GM21825 (cell line): Measurements from ENCODE around the gene PPARGC1A.

Source experiments
- ATAC-seq: cut with Tn5 transposase; IDR thresholded peaks from one replicate; pipeline ENCODE4 v1.9.1; 2021; ENCODE audit warnings: mild to moderate bottlenecking, moderate library complexity; ENCODE audit not compliant: unreplicated experiment

Gene PPARGC1A

DNA sequence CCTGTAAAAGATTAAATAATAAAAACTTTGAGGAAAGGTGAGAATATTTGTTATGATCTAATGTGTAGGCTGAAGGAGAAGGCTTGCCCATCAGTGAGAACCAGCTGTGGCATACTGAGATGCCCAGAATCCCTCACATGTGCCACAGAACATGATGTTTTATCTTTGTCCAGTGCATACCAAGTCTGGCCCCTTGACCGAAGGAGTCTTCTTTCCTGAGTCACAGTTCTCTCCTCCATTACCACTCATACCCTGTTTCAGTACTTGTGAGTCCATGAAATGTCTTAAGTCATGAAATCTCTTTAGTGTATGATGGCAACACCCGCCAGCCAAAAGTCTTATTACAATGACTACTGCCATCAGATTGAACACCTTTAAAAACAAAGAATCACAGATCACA lies 42.7 kb downstream of the PPARGC1A start:
- ATAC-seq: no peak

DNA sequence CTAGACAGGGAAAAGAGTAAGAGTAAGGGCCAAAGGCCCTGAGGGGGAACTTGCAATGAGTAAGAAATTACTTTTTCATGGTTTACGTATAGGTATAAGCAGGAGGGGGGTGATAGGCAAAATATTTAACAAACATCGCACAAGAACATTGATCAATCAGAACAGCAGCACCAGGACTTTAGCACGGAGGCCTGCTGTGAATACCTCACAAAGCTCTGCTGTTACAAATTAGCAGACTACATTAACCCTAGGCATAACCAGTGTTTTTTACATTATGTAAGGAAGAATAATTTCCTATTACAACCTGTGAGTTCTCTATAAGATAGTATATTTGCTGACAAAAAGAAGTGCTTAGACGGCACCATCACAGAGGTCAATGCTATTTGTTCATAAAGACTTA lies 44.9 kb downstream of the PPARGC1A start:
- no peak for ATAC-seq

DNA sequence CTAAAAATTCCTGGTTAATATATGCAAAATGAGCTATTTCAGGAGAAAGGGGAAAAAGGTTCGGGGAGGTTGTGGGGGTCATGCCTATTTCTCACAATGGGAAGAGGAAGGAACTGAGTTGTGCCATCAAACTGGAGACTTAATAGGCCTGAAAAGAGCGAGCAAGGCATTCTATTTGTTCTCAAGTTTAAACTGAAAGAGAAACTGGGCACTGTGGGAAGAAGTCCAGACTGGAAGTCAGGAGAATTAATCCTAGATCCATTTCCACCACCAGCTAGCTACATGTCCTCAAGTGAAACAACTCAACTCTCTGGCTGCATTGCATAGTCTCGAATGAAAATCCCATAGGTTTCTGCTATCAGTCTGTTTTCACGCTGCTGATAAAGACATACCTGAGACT lies 50.6 kb downstream of the PPARGC1A start:
- ATAC-seq: no peak

DNA sequence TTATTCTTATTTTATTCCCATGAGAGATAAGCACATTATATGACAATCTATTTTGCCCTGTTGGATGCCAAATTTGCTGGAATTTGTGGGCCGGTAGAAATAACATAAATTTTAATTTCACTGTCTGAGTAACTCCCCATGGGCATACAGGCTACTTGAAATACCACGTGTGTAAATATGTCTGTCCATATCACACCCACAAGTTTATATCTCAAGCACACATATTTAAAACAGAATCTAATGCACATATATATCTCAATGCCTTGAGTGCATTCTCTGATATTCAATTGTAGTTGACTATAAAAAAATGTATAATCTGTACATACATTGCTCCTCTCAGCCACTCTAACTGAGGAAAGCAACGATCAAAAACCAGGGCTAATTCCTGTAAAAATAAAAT lies 51.2 kb downstream of the PPARGC1A start:
- no peak for ATAC-seq

DNA sequence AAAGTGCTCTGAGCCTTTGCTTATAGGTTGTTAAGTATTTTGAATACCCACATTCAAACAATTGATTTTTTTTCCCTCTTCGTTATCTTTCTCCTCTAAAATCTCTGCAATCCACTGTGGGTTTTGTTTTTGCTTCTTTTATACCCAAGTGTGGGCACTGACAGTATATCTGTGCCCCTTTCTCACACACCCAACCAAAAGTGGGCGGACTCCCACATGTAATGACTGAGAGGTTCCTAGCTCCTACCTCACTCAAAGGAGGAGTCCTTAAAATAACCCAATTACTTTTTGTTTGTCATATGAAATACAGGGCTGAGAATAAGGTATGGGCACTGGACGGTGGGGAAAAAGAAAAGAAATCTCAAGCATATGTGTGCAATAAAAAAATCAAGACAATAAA lies 51.7 kb downstream of the PPARGC1A start:
- no peak for ATAC-seq

DNA sequence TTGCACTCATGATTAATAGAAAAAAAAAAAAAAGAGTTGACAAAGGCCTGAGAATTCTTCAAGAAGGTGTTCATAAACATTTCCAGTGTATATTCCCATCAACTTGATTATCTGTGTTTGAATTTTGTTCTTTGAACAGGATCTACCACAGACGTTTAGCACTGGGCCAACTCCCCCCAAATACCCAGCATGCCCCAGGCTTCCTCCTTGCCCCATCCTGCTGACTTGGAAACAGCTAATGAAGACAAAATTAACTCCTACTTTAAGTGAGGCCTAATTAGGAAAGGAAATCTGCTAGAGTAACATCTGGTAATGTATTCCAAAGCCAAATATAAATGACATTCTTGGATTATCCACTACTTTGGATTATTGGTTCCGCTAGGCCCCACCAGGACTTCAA lies 52.5 kb downstream of the PPARGC1A start:
- ATAC-seq: no peak

DNA sequence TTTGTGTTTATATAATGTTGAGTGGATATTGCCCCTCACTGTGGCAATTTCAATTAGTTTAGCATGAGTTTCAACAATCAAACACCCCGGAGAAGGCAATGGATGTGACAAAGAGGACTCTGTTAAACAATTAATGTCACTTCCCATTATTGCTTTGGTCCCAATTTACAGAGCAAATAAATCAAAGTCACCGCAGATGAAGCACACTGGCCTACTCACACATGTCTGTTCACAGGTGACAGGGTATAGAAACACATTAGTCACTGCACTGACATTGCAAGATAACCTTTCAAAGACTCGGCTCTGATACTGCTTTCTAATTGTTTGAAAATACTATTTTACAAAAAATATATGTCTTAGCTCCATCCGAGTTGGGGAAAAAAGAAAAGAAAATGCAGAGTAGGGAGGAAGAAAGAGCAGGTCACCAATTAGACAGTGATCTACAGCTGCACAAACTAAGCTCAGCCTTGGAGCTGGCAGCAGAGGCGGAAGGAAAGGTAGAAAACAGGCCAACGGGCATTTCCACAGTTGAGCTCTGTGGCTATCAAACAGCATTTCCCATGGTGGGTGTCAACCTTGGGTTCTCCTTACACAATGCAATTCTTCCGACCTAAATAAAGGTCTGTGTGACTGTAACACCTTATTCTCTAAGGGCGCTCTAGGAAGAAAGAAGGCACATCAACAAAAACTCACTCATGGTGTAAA lies 53.9 kb downstream of the PPARGC1A start:
- no peak for ATAC-seq

DNA sequence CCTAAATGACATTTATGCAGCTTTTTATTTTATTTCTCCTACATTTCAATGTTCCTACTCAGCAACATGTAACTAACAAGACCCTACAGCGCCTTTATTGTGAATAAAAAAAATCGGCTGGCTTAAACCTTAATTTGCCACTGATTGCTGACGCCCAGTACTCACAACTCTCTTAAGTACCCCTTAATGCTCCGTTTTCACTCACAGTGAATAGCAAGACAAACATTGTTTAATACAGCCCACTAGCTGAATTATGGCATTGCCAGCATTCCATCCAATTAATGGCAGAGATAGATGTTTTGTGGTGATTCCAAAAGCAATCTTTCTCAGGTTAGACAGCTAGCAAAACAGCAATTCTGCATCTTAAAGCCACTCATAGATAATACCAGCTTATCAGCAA lies 61.1 kb downstream of the PPARGC1A start:
- ATAC-seq: no peak

DNA sequence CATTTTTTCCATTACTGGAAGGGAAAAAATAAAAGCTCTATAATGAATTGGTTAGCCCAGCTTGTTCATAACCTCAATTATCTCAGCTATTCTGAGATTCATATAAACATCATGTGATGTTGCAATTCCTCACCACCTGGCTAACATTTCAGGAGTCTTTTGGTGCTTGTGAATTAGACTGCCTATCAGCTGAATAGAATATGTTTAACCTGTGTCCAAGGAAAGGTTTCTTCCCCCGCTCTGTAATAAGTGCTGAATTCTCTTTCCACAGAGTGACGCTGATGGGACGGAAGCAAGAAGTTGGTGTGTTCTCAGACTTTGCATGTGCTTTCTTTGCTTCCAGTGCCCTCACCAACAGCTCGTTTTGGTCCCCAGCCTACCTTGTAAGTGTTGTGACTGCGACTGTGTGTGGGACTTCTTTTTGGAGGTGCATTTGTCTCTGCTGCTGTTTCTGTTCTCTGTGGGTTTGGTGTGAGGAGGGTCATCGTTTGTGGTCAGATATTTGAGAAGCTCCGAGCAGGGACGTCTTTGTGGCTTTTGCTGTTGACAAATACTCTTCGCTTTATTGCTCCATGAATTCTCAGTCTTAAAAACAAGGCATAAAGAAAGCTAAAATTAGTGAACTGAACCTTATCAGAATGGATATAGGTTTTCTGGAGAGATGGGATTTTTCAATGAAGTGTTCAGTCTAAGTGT lies 61.7 kb downstream of the PPARGC1A start:
- ATAC-seq: no peak

DNA sequence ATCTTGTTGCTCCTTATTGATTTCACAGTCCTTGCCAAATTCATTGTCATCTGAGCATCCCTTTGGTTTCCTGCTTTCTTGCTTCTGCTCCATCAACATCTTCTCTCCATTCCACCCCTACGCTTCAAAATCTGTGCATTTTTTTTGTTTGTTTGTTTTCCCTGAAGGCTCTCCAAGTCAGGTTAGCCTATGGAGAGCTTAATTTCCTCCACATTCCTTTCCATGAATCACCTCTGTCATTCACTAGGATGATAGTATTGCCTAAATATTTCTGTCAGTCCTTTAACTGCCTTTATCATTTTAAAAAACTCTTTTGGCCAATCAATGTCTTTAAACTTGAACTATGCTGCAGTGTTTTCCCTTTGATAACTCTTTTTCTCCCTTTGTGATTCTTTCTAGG lies 67.7 kb downstream of the PPARGC1A start:
- ATAC-seq: no peak

DNA sequence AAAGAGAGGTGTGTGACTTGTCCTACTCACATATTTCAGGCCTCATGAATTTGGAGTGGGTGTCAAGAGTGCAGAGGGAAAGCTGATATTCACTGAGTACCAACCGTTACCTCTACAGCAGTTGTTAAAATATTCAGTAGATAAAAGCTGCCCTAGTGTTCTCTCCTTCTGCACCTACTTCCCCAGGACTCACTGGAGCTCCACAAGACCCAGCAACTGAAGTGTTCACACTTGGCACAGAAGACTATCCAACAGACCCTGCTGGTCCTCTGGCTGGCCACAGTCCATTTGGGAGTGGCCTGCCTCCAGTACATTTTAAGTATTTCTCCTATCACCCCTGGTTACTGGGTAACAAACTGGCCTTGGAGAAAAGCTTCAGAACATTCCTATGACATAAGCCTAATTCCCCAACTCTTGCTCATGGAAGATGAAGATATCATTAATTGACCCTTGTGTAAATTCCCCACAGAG lies 70.8 kb downstream of the PPARGC1A start:
- no peak for ATAC-seq

DNA sequence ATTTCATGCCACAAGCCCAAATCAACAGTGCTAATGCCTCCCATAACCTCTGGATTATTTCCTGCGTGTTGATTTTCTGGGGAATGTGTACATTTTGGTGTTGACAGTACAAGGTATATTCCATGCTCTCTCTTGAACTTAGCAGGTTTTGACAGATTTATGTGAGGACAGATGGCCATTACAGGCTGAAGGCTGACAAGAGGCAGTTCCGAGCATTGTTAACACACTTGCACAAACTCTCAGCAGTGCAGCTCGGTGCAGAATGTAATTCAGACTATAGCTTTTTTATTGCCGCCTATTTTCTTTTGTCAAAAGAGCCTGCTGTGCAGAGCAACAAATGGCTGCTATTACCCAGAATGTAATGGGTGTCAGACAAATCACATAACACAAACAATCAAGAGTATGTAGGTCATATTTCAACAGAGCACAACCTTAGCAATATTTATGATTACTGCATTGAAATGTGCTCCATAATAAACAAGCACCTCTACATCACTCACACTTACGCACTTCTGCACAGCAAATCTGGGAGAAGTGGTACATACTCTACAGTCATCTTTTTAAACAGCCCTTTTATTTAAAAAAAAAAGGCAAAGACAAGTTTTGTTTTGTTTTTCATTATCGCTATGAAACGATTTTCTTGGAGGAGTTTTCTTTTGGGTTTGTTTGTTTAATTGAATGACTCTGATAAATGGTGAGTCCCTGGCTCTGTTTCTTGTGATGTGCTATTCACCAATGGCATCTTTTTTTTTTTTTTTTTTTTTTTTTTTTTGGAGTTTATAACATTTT lies 71.6 kb downstream of the PPARGC1A start:
- no peak for ATAC-seq

DNA sequence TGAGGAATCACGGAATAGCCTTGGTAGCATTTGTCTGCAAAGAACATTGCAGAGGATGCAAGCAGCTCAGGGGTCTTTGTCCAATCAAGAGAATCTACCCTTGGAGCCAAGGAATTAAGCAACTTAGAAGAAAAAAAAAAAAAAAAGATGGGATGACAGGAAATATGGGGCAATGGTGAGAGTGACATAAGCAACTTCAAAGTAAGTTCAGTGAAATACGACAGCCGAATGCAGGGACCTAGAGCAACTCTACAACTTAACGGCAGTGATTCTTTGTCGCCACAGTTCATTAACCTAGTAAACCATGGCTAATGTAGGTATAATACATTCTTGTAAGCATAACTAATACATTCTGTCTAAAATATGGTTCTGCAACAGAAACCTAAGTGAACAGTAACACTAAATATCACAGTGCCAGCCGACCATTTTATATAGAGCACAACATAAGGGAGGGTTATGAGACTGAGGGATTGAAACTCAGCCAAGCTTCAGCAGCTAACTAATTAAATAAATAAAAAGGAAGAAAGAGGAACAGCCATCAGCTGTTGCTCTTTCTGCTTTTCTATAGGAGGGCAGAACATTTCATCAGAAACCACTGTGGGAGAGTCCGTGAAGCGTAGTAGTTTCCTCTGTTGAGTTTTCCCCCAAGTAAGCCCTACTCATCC lies 74.7 kb downstream of the PPARGC1A start:
- ATAC-seq: no peak

DNA sequence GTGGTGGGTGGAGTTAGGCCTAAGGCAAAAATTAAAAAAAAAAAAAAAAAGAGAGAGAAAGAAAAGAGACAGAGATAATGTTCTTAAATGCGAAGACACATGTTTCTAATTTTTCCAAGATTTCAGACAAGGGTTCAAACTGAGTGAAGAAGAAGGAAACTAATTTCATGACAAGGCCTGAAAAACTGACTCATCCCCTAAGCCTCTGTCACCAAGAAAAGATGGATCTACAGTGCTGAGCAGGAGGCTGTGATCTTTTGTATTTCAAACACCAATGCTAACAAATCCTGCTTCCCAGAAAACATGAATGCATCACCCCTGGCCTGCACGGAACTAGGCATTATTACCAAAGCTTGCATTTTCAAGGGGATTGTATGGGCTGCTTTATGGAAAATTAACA lies 75.3 kb downstream of the PPARGC1A start:
- no peak for ATAC-seq

DNA sequence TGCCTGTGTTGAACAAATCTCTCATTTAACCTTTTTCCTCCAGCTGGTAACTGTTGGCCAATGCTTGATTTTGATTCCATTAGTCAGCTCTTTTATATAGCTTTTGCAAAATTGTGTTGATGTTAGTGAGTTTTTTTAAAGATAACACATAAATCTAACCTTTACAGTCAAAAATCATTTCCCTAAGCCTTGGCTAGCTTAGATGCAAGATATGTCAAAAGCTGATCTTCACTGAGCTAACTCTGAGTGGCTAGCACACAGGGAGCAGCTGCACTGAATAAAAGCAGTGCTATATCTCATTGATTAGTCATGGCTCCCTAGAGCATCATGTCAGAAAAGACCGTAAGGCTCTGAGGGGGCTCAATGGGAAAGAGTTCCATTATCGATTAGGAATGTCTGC lies 78.7 kb downstream of the PPARGC1A start:
- ATAC-seq: no peak

DNA sequence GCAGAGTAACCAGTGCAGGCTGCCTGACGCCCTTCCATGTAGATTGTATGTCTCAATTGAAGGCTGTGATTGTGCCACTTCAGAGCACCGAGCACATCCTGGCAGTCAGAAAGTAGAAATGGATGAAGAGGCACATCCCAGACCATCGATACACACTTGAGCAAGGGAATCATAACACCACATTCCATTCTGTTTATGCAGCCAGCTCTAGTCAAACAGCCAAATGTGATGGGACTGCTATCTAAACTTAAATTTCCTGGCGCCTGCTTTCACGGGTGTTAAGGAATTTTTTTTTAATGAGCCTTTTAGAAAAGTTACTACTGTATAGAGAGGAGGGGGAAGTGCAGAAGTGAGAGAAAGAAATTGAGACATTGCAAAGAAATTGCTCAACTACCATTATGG lies 84.4 kb downstream of the PPARGC1A start:
- no peak for ATAC-seq

DNA sequence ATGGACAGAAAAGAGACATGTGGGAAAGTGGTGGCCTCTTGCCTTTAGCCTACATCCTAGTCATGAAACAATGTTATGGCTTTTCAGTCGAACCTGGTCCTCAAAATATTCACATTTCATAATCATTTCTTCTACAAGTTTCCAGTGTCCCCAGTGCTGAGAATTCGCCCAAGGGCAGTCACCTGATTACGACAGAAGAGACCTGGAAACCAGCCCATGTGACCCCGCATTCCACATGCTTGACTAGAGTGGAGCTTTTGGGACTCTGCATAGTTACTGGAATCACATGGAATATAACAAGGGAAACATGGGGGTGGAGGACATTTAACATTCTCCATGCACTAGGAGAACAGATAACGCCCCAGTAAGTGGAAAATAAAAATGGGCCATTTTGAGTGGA lies 100.1 kb downstream of the PPARGC1A start:
- no peak for ATAC-seq

DNA sequence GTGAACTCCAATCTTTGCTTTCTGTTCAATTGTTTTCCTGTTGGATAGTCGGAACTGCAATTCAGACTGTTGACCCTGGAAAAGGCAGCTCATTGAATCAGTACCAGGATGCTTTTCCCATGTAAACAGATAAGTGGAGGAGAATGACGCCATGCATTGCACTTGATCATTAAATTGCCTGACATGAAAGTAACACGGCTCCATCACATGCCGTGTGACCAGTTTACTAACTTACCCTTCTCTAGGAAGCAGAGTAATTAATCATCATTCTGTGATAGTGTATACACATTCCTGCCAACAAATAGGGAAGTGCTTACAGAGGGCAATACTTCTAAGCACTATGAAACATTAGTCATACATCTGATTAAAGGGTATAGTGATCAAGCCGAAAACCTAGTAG lies 101.4 kb downstream of the PPARGC1A start:
- ATAC-seq: no peak

DNA sequence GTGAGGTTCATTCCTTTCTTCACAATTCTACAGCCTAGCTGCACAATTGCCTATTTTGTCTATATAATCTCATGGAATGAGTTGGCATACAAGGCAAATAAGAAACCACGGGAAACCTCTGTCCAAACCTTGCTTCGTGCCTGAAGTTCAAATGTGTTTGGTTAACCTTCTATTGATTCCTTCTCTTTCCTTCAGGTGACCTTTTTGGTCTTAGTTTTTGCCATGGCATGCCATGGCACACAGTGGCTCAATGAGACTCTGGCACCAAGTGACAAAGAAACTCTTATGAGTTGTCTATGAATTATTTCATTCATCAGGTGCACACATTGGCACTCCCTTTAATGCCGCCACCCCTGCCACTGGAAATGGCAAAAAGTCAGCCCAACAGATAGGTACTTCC lies 101.8 kb downstream of the PPARGC1A start:
- ATAC-seq: no peak

DNA sequence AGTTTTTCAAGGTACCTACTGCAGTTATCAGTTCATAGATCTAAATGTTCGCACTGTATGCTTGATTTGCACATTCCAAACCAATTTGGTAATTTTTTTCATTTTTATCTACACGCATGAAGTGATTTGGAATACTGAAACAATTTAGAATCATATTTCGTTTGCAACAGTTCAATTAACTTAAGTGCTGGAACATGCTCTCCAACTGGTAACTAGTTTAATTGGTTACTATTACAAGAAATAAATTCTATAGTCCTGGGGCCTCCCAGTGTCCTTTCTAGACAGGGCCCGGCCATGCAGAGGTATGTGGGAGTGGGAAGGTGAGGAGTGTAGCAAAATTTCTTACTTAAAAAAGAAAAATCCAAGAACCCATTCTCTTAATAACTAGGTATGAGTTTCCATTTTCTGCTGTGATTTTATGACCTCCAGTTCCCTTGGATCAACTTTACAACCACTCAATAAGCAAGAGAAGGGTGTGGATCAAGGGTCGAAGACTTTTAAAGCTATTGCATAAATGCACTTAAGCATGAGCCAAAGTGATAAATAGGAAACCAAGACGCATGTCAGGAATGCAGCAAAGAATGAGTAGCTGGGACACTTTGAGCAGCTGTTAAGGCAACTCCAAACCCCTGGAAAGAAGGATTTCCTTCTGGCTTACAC lies 106.9 kb downstream of the PPARGC1A start:
- no peak for ATAC-seq

DNA sequence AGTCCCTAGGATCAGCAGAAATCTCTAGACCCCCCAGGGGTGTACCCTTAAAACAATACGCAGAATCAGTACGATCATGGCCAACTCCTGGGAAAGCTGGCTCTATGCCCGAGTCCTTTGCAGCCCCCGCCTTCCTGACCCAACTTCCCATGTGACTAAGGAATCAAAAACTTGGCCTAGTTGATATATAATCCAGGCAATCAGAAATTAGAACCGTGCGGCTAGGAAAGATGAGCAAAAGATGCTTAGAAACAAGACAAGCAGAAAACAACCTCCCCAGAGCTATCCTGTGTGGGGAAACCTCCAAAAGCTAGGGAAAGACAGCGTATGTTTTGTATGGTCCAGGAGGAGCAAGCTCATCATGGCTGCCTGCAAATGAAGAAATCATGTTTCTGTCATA lies 110.0 kb downstream of the PPARGC1A start:
- no peak for ATAC-seq
